Measurements from ENCODE around the gene ATP8A2. TPM values are rescaled to one million over a fixed set of nuclear protein-coding genes. Genes with fewer than 3 reads are reported as not detected.

Gene ATP8A2
- total and polyA plus RNA-seq, 9 donors: 0.23 to 0.95 (median 0.35) TPM

DNA sequence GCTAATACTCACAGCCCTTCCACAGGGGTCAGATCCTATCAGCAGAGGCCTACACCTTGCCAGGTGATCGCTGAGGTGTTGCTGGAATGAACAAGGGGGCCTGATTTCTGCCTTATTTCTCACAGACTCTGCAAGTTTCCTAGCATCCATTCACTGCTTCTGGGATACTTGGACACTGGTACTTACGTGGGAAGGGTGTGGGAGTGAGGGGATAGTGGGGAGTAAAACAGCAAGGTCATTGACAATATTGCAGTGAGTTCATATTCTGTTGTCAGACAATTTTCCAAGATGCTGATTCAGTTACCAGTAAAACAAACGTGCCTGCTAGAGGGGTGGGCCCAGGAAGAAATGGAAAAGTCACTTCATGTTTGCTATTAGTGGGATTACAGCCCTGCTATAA is 403.5 kb downstream of the ATP8A2 start:
- no peak overlapping the region for H3K4me3 ChIP-seq
- H3K27me3 ChIP-seq: no peaks in the 10 kb centered on the region
- H3K27ac ChIP-seq: no peak overlapping the region
- no peak for DNase-seq
- no peaks in the 10 kb centered on the region for H3K4me1 ChIP-seq (ENCODE audit: insufficient read depth)
- TF ChIP-seq, protein P1, sequence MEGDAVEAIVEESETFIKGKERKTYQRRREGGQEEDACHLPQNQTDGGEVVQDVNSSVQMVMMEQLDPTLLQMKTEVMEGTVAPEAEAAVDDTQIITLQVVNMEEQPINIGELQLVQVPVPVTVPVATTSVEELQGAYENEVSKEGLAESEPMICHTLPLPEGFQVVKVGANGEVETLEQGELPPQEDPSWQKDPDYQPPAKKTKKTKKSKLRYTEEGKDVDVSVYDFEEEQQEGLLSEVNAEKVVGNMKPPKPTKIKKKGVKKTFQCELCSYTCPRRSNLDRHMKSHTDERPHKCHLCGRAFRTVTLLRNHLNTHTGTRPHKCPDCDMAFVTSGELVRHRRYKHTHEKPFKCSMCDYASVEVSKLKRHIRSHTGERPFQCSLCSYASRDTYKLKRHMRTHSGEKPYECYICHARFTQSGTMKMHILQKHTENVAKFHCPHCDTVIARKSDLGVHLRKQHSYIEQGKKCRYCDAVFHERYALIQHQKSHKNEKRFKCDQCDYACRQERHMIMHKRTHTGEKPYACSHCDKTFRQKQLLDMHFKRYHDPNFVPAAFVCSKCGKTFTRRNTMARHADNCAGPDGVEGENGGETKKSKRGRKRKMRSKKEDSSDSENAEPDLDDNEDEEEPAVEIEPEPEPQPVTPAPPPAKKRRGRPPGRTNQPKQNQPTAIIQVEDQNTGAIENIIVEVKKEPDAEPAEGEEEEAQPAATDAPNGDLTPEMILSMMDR (IDR thresholded peaks at IDR 0.05): no peak
- no peak for TF ChIP-seq EP300 (IDR thresholded peaks at IDR 0.05)
- H3K36me3 ChIP-seq: no peaks in the 10 kb centered on the region
- intact Hi-C loops (cut with DNase I): no loop called here
- 65 to 69% (median 67%) methylated on average over 3 of the region's 3 CpGs for WGBS, 3 donors
- H3K9me3 ChIP-seq: no peaks in the 10 kb centered on the region

DNA sequence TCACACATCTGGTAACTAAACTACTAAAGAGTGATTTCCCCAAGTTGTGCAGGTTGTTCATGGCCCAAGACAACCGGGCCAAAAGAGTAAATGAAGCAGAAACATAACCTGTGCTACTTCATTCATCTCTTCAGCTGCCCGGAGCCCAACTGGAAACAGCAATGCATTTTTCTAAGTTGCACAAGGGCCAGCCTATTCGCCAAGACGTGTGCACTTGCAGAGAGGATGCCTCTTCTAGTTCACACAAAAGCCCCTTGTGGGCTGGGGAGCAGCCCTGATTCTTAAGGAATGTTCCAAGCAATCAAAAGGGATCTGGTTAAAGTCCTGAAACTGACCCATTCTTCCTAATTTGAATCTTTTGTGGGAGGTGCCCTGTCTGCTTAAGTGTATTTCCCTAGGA is 404.2 kb downstream of the ATP8A2 start:
- 76 to 91% (median 86%) methylated on average over 4 of the region's 4 CpGs for WGBS, 3 donors
- Histone ChIP-seq H3K9me3 (no peaks in the 10 kb centered on the region), H3K36me3 (no peaks in the 10 kb centered on the region), H3K4me3 (no peak overlapping the region), H3K27me3 (no peaks in the 10 kb centered on the region), H3K27ac (no peak overlapping the region), H3K4me1 (ENCODE audit: insufficient read depth) (no peaks in the 10 kb centered on the region)
- intact Hi-C loops (cut with DNase I): no loop called here
- DNase-seq: no peak
- TF ChIP-seq POLR2A (IDR thresholded peaks at IDR 0.05) (no peak), EP300 (IDR thresholded peaks at IDR 0.05) (no peak)
- TF ChIP-seq, protein P1 (IDR thresholded peaks at IDR 0.05): no peak

DNA sequence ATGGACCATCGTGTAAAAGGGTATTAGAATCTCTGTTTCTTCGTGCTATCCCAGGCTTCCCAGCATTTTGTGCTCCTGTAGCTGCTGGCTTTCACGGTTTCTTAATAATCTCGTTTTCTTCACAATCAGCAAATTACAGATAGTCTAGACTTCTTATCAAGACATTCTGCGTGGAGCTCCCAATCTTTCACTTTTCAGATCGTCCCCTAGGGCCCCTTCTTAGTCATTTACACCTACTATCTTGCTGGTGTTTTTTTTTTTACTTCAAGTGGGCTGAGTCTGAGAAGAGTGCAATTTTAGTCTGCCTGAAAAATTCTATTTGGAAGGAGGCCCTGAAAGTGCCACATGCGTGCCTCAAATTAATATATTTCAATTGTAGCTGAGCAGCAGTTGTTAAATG is 404.9 kb downstream of the ATP8A2 start:
- Histone ChIP-seq H3K27me3 (no peaks in the 10 kb centered on the region), H3K4me1 (ENCODE audit: insufficient read depth) (no peaks in the 10 kb centered on the region), H3K36me3 (no peaks in the 10 kb centered on the region), H3K9me3 (no peaks in the 10 kb centered on the region), H3K4me3 (no peak overlapping the region), H3K27ac (no peak overlapping the region)
- no peak for DNase-seq
- TF ChIP-seq, protein P1 (IDR thresholded peaks at IDR 0.05): no peak
- TF ChIP-seq EP300 (IDR thresholded peaks at IDR 0.05) (no peak), POLR2A (IDR thresholded peaks at IDR 0.05) (no peak)
- intact Hi-C loops (cut with DNase I): no loop called here
- WGBS, 3 donors: 11 to 24% (median 17%) methylated on average over 7 of the region's 7 CpGs

DNA sequence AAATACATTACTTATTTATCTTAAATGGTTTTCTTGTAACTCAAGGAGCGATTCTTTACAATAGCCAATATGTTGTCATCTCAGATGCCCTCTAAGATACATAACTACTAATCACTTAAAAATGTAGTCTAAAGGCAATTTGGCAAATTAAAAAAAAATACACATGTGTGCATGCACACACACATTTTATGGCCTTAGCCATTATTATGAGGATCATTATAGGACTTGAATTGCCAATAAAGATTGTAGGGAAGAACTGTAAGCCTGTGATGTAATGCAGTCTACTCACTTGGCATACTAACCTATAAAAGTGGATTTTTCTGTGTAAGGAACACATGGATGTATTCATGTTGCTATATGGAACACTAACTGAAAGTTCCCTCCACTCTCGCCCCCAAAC is 405.7 kb downstream of the ATP8A2 start:
- Histone ChIP-seq H3K9me3 (no peaks in the 10 kb centered on the region), H3K27ac (no peak overlapping the region), H3K27me3 (no peaks in the 10 kb centered on the region), H3K4me3 (no peak overlapping the region), H3K36me3 (no peaks in the 10 kb centered on the region), H3K4me1 (ENCODE audit: insufficient read depth) (no peaks in the 10 kb centered on the region)
- intact Hi-C loops (cut with DNase I): no loop called here
- 97% methylated on average over 2 of the region's 2 CpGs for WGBS, 3 donors
- no peak for DNase-seq
- TF ChIP-seq, protein P1 (IDR thresholded peaks at IDR 0.05): no peak

DNA sequence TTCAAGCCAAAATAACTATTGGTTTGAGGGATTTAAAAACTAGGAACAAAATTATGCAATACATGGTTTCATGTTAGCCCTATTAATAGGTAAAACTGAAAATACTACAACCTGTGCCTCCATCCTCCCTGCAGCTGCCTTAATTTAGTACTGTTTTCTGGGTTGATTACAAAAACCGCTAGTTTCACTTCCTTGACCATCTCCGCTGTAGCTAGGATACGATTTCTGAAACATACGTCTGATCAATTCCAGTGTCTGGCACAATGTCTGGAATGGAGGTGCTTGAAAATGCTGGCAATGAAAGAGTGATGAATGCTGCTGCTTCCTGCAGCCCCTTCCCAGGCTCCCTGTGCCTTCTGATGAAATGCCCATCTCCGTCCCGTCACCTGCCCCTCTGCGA is 406.6 kb downstream of the ATP8A2 start:
- no peaks in the 10 kb centered on the region for H3K27me3 ChIP-seq
- intact Hi-C loops (cut with DNase I): no loop called here

More for the DNA sequence above, 406.6 kb downstream of the ATP8A2 start:
- DNase-seq: no peak
- no peaks in the 10 kb centered on the region for H3K4me1 ChIP-seq (ENCODE audit: insufficient read depth)
- no peak overlapping the region for H3K4me3 ChIP-seq
- 94% methylated on average over 7 of the region's 7 CpGs for WGBS, 3 donors
- no peaks in the 10 kb centered on the region for H3K9me3 ChIP-seq
- no peaks in the 10 kb centered on the region for H3K36me3 ChIP-seq
- TF ChIP-seq POLR2A (IDR thresholded peaks at IDR 0.05): no peak
- TF ChIP-seq EP300 (IDR thresholded peaks at IDR 0.05): no peak
- TF ChIP-seq, protein P1 (IDR thresholded peaks at IDR 0.05): no peak
- H3K27ac ChIP-seq: no peak overlapping the region
